ENCODE results near the gene RAB15.

Gene RAB15

DNA sequence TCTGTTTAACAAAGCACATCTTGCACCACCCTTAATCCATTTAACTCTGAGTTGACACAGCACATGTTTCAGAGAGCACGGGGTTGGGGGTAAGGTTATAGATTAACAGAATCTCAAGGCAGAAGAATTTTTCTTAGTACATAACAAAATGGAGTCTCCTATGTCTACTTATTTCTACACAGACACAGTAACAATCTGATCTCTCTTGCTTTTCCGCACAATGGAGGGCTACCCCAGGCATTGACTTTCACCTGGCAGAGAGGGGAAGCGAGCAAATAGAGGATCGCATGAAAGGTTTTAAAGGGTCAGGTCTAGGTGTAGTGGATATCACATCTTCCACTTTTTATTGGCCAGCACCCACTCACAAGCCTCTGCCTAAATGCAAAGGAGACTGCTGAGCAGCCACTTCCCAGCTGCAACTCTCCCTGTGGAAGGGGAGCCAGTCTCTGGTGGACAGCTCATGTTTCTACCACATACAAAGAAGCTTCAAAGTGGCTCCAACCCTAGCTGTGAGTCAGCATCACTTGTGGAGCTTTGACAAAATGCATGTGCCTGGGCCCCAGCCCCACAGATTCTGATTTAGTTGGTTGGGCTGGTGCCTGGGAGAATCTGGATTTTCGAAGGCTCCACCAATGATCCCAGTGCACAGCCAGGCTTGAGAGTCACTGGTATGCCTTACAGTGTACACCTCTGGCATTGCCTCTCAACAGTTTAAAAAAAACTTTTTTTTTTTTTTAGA lies 7.4 kb upstream of the RAB15 start:
- TF ChIP-seq, protein P1, sequence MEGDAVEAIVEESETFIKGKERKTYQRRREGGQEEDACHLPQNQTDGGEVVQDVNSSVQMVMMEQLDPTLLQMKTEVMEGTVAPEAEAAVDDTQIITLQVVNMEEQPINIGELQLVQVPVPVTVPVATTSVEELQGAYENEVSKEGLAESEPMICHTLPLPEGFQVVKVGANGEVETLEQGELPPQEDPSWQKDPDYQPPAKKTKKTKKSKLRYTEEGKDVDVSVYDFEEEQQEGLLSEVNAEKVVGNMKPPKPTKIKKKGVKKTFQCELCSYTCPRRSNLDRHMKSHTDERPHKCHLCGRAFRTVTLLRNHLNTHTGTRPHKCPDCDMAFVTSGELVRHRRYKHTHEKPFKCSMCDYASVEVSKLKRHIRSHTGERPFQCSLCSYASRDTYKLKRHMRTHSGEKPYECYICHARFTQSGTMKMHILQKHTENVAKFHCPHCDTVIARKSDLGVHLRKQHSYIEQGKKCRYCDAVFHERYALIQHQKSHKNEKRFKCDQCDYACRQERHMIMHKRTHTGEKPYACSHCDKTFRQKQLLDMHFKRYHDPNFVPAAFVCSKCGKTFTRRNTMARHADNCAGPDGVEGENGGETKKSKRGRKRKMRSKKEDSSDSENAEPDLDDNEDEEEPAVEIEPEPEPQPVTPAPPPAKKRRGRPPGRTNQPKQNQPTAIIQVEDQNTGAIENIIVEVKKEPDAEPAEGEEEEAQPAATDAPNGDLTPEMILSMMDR (IDR thresholded peaks at IDR 0.05; ENCODE audit: control extremely low read depth, extremely low read depth, low read depth, missing control alignments), result no peak
- CTCF ChIA-PET, result interaction anchor here (0.8 to 2.4 kb wide), 2 partner anchors 26 to 156 kb away, joined by 3 to 8 read pairs; no protein-coding TSS in a partner anchor
- POLR2A ChIA-PET, result interaction anchor here (1.0 kb wide), 1 partner anchor 12 kb away, joined by 3 read pairs; no protein-coding TSS in a partner anchor
- no peak for DNase-seq (ENCODE audit: extremely low spot score)

DNA sequence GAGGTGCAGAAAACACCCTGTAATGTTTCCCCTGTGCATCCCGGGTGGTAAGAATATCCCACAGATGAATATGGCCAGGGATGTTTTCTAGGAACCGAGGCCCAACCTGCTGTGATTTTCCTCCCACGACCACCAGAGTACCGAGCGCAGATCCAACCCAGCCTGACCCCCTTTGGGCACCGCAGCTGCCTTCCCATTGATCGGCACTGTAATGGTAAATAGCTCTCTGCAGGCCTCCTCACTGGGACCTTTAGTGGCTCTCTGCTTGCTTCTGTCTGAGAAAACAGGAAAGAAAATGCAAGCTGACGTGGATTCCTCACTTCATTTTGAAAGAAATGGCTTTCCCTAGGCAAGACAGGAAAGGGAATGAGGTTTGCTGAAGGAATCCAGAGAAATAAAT lies 2.4 kb upstream of the RAB15 start:
- ChIA-PET POLR2A (no interaction called here), CTCF (interaction anchor here (1.0 to 3.7 kb wide), 4 partner anchors 11 to 215 kb away, joined by 3 to 31 read pairs (median 4); partner anchors contain the start of gene FNTB)
- no peak for DNase-seq (ENCODE audit: extremely low spot score)
- TF ChIP-seq, protein P1 (IDR thresholded peaks at IDR 0.05; ENCODE audit: control extremely low read depth, extremely low read depth, low read depth, missing control alignments), result no peak

DNA sequence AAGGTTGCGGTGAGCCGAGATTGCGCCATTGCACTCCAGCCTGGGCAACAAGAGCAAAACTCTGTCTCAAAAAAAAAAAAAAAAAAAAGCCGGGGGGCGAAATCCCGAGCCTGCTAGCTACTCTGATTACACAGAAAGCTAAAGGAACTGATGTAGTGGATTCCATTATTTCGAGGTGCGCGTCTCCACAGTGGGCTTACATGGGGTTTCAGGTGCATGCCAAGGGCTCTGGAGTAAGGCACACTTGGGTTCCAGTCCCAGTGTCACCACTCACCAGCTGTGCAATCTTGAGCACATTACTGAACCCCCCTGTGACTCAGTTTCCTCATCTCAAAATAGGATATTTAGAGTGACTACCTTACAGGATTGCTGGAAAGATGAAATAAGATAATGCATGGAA lies 1.7 kb upstream of the RAB15 start:
- ChIA-PET POLR2A (no interaction called here), CTCF (interaction anchor here (1.3 to 3.7 kb wide), 2 partner anchors 12 to 214 kb away, joined by 3 to 31 read pairs; partner anchors contain the start of gene FNTB)
- TF ChIP-seq, protein P1 (IDR thresholded peaks at IDR 0.05; ENCODE audit: control extremely low read depth, extremely low read depth, low read depth, missing control alignments), result no peak
- DNase-seq (ENCODE audit: extremely low spot score), result no peak

DNA sequence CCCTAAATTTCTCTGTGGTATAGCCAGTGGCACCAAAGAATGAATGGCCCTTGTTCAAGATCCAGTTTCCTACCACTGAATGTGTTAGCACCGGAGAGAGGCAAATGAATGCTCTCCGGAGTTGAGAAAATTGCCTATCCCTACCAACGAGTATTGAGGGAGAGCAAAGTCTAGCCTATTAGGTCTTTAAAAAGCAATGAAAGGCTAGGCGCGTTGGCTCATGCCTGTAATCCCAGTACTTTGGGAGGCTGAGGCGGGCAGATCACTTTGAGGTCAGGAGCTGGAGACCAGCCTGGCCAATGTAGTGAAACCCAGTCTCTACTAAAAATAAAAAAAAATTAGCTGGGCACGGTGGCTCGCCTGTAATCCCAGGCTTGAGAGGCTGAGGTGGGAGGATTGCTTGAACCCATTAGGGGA lies 898 bp upstream of the RAB15 start:
- CTCF ChIA-PET, result interaction anchor here (3.7 kb wide), 1 partner anchor 13 kb away, joined by 31 read pairs; the partner anchor contains the start of gene FNTB
- no peak for DNase-seq (ENCODE audit: extremely low spot score)
- TF ChIP-seq, protein P1 (IDR thresholded peaks at IDR 0.05; ENCODE audit: control extremely low read depth, extremely low read depth, low read depth, missing control alignments), result no peak
- POLR2A ChIA-PET, result no interaction called here

DNA sequence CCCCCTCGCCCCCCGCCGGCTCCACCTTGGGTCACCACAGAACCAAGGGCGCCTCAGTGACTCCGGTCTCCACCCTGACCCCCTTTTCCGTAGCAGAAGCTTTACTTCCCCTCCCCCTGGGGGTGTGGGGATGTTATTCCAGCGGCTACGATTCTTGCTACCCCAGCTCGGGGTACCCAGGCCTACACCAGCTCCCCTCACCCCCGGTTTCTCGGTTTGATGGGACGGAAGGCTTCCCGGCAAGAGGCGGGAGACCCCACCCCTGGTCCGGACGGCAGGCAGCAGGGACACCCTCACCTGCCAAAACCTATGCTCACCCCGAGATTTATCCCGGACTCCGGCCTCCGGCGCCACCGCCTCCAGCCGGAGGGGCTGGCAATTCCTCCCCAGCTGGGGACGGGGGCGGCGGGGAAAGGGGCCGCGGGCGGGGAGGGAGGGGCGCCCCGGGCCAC lies 619 bp downstream of the RAB15 start:
- no peak for DNase-seq (ENCODE audit: extremely low spot score)
- TF ChIP-seq, protein P1 (IDR thresholded peaks at IDR 0.05; ENCODE audit: control extremely low read depth, extremely low read depth, low read depth, missing control alignments), result no peak
- ChIA-PET CTCF (interaction anchor here (1.2 to 1.3 kb wide), 2 partner anchors 40 to 47 kb away, joined by 3 to 4 read pairs; no protein-coding TSS in a partner anchor), POLR2A (no interaction called here)

DNA sequence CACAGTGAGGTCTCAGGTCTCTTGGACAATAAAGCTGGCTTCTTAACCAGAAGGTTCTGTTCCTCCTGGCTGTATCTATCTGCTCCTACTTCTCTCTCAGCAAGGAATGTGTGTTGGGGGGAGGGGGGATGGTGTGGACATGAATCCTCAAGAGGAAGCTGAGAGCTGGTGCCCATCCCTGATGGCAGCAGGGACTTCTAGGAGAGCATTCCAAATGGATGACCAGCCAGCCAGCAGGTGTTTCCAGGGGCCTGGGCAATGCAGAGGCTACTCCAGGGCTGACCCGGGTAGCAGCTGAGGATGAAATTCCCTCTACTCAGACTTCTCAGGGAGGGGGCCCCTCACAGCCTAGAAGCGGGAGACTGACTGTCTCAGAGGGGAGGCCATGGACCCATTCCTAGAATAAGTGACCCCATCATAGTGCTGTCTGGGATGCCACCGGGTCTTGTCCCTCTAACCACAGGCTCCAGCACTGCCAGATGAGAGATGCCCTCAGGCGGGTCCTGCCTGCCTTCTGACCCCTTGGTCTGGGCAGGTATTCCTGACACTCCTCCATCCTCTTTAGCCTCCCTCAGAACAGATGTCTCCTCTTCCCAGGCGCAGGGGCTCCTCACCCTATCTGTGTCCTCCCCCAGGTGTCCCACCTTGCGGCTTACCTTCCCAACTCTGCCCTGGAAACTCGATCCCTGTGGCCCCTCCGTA lies 1.2 kb downstream of the RAB15 start:
- POLR2A ChIA-PET, result no interaction called here
- TF ChIP-seq, protein P1 (IDR thresholded peaks at IDR 0.05; ENCODE audit: control extremely low read depth, extremely low read depth, low read depth, missing control alignments), result no peak
- no peak for DNase-seq (ENCODE audit: extremely low spot score)
- CTCF ChIA-PET, result interaction anchor here (0.8 to 1.8 kb wide), 6 partner anchors 14 to 60 kb away, joined by 3 to 8 read pairs (median 4); partner anchors contain the start of gene FNTB

Data from GM10248 (cell line).